GM19193 (cell line): Measurements from ENCODE around the gene HYDIN.

ENCODE experiments used
- POLR2A ChIP-seq: IDR thresholded peaks from 4 replicates; pipeline ENCODE4 v1.6.1; 2011; ENCODE audit not compliant: insufficient read depth, insufficient read length; ENCODE audit errors: extremely low read depth

The HYDIN gene

DNA sequence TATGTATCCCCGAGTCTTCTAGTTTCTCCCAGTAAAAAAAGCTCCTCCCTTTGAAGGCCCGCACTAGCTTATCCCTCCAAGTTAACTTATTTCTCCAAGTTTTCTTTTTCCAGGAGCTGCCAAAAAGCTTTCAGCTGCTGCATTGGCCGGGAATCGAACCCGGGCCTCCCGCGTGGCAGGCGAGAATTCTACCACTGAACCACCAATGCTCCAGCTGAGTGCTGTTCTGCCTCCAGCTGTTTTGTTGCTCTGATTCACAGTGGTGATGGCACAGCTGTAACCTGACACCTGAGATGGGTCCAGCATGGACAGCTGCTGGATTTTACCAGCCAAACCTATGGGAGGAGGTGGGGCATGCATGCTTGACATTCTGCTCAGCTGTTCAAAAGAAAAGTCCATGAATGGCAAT lies 451.6 kb downstream of the HYDIN start:
- TF ChIP-seq POLR2A = no peak

GRCh38 chr16:70777973-70778406 lies 452.5 kb downstream of the HYDIN start:
- no peak for TF ChIP-seq POLR2A

DNA sequence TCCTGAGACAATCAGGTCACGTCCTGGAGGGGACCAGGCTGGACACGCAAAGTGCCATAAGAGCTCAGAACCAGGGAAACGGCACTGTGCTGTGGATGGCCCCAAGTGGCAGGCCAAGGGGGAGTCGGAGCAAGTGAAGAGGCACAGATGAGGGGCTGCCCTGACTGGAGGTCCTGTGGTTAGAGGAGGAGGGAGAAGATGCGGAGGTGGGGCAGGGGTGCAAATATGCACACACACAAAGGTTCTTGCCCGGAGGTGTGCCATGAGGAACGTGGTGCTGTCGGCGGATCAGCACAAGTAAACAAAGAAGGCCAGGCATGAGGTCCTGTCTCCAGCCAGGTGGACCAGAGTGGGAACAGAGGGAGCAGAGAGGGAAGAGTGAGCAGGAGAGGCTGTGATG lies 453.0 kb downstream of the HYDIN start:
- TF ChIP-seq POLR2A = no peak

DNA sequence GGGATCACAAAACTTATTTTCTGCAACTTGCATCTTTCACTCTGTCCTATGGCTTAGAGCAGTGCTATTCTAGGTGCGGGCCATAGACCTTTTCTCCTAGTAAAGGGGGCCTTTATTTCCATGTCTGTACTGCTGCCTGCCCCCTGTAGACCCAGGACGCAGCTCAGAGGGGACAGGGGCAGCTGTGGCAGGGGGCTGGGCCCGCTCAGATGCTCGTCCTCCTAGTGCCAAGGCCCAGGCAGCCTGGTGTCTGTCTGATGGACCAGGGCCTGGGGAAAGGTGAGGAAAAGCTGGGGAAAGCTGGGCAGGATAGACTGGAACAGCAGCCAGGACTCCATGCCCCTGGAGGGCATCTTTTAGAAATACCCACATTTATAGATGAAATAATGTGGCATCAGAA lies 455.1 kb downstream of the HYDIN start:
- no peak for TF ChIP-seq POLR2A

GRCh38 chr16:70774261-70774660 lies 456.3 kb downstream of the HYDIN start:
- TF ChIP-seq POLR2A = no peak

DNA sequence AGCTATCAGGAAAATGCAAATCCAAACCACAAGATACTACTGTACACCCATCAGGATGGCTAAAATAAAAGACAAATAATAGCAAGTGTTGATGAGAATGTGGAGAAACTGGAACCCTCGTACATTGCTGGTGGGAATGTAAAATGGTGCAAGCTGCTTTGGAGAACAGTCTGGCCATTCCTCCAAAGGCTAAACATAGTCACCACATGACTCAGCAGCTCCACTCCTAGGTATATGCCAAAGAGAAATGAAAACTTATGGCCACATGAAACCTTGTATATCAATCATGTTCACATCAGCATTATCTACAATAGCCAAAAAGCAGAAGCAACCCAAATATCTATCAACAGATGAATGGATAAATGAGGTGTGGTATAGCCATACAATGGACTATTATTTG lies 458.0 kb downstream of the HYDIN start:
- no peak for TF ChIP-seq POLR2A

- no peak for TF ChIP-seq POLR2A
Measured at GRCh38 chr16:70770626-70771552, 459.6 kb downstream of the HYDIN start.

- no peak for TF ChIP-seq POLR2A
Measured at GRCh38 chr16:70770291-70770625, 460.3 kb downstream of the HYDIN start.

DNA sequence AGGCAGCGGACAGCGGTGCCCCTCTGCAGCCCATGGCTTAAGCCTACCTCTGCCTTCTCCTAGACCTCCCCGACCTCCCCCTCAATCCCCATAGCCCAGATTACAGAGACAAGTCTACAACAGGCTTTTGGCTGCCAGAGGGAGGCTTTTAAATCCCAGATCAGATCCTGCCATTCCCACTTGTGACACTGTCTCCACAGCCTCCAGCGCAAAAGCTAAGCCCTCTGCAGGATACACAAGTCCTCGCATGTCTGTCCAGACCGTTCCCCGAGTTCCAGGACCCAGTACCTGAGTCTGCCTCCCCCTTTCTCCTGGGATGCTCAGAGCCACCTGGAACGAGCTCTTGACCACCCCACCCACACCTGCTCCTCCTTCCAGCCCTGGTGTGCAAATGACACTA lies 460.8 kb downstream of the HYDIN start:
- no peak for TF ChIP-seq POLR2A

GRCh38 chr16:70769131-70769530 lies 461.4 kb downstream of the HYDIN start:
- no peak for TF ChIP-seq POLR2A

DNA sequence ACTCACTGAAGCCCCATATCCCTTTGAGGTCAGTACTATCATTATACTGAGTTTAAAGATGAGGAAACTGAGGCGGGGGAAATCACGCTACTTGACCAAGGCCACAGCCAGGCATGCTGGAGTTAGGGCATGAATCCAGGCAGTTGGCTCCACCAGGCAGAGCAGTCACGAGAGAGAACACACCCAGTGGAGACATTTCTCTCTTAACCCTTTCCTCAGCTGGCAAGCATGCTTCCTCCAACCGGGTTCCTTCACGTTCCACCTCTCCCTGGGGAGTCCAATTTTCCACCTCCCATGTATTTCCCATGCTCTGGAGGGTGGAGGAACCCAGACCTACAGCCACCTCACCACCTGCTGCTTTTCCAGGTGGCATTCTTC lies 462.3 kb downstream of the HYDIN start:
- TF ChIP-seq POLR2A = no peak

- no peak for TF ChIP-seq POLR2A
Measured at GRCh38 chr16:70767377-70768202, 462.9 kb downstream of the HYDIN start.

- TF ChIP-seq POLR2A = no peak
Measured at GRCh38 chr16:70766658-70767057, 463.9 kb downstream of the HYDIN start.

DNA sequence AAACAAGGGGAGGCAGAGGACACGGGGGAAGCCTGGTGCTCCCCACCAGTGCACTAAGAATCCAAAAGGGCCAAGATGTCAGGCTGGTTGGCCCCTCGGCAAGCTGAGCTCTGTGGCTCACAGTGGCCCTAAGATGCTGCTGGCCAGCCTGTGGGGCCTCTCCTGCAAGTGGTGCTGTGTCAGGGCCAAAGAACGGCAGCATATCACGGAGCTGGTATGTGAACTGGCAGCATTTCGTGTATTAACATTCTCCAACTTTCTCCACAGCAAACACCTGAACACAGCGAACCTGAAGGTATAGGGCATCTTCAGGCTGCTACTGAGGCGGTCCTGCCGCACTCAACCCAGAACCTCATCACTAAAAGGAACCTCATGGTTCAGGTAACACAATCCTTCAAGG lies 464.3 kb downstream of the HYDIN start:
- no peak for TF ChIP-seq POLR2A

GRCh38 chr16:70765491-70765890 lies 465.0 kb downstream of the HYDIN start:
- TF ChIP-seq POLR2A = no peak

GRCh38 chr16:70764632-70765031 lies 465.9 kb downstream of the HYDIN start:
- no peak for TF ChIP-seq POLR2A
